LoVo (cell line): ENCODE results near the gene PPP1R9B.
A peak's percentile ranks its signal among the peaks of the same experiment; 100 is the strongest.

Source experiments
- DNase-seq: peaks from one replicate; pipeline ENCODE4 v3.0.0-alpha.2; 2016; ENCODE audit warnings: low spot score

PPP1R9B gene

GRCh38 chr17:50123649-50124349 lies 26.7 kb downstream of the PPP1R9B start:
- DNase-seq = no peak

GRCh38 chr17:50122945-50123344 lies 27.5 kb downstream of the PPP1R9B start:
- DNase-seq = no peak

GRCh38 chr17:50120475-50121253 lies 29.8 kb downstream of the PPP1R9B start:
- DNase-seq = no peak

DNA sequence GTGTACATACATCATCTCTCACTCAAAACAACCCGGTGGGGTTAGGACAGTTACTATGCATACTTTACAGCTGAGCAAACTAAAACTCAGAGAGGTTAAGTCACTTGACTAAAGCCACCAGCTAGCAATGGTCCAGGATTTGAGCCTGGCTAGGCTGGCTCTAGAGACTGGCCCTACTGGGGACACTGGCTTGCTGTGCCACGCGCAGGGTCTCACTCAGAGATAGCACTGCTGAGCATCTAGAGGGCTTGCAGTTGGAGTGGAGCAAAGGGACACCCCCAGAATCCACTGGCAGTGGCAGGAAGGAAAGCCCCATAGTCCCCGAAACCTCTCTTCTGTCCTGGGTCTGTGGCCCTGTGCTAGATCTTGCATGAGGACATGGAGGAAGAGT lies 31.7 kb downstream of the PPP1R9B start:
- DNase-seq = no peak

DNA sequence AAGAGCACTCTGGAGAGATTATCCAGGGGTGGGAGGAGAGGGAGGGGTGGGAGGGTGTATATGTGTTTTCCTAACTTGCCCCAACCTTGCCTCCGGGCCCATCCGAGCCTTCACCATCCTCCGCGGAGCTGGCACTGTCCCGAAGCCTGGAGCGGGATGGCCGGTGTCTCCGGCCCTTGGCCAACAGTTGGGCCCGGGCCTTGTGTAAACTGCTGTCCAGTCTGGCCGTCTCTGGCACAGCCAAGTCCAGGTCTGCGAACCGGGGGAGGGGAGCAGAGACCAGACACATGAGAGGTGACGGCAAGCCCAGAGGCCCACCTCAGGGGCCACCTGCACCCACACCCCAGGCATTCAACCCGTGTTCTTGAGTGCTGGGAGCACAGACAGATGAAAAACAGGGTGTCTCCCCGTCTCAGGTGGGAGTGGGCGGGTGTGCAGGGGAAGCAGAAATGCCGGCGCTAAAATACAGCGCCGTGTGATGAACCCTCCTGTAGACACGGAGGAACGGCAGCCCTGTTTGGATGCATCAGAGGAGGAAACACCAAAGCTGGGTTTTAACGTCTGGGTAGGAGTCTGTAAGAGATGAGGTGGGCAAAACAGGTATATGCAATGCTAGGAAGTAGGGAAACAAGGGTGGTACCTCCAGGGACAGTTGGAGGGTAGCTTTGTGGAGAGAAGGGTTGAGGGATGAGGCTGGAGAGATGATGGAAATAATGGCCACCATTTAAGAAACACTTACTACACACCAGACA lies 32.2 kb downstream of the PPP1R9B start:
- no peak for DNase-seq

GRCh38 chr17:50117202-50118051 lies 33.0 kb downstream of the PPP1R9B start:
- DNase-seq = peak; percentile 31

DNA sequence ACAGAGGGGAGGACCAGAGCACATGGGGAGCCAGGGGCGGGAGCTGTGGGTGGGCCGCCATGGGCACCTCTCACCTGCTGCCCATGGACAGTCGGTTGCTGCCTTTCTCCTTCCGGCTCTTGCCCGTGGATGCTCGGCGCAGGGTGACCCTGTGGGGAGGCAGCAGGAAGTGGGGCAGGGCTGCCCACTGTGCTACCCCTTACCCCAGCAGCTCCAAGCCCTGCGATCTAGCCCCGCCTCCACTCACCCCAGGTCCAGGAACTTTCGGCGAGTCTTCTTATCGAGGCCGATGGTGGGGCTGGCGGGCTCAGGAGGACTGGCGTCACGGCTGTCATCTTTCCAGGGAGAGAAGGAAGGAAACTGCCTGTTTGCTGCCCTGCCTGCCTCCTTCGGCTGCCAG lies 34.7 kb downstream of the PPP1R9B start:
- no peak for DNase-seq

- DNase-seq = no peak
Measured at GRCh38 chr17:50114849-50115357, 35.6 kb downstream of the PPP1R9B start.

DNA sequence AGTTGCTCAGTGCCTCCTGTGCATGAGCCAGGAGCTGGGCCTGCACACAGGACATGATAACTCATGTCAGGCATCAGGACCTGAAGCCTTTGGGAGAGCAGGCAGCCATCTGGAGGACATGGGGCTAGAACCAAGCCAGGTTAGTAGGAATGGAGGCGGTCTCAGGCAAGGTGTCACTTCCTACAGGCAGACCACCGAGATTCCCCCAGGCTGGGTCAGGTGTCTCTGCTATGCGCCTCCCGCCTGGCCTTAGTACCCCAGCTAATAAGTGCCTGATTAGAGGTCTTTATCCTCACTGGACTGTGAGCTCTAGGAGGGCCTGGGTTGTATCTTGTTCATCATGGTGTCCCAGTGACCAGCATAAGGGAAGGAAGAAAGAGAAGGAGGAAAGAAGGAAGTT lies 36.1 kb downstream of the PPP1R9B start:
- DNase-seq = no peak

- no peak for DNase-seq
Measured at GRCh38 chr17:50113624-50114320, 36.7 kb downstream of the PPP1R9B start.

DNA sequence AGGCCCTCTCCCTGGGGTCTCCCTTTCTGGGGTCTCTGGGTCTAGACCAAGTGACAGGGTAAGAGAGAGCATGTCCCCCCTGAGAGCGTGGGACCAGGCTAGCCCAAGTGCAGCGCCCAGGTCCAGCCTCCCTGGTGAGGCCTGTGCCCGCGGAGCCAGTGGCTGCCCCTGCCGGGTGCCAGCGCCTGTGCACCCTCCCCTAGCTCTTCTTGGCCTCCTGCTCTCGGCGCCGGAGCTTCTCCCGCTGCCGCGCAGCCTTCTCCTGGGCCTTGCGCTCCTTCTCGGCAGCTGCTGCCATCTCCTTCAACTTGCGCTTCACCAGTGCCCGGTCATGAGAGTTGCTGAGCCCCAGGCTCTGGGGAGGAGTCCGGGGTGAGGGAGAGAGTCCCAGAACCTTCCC lies 37.8 kb downstream of the PPP1R9B start:
- no peak for DNase-seq

DNA sequence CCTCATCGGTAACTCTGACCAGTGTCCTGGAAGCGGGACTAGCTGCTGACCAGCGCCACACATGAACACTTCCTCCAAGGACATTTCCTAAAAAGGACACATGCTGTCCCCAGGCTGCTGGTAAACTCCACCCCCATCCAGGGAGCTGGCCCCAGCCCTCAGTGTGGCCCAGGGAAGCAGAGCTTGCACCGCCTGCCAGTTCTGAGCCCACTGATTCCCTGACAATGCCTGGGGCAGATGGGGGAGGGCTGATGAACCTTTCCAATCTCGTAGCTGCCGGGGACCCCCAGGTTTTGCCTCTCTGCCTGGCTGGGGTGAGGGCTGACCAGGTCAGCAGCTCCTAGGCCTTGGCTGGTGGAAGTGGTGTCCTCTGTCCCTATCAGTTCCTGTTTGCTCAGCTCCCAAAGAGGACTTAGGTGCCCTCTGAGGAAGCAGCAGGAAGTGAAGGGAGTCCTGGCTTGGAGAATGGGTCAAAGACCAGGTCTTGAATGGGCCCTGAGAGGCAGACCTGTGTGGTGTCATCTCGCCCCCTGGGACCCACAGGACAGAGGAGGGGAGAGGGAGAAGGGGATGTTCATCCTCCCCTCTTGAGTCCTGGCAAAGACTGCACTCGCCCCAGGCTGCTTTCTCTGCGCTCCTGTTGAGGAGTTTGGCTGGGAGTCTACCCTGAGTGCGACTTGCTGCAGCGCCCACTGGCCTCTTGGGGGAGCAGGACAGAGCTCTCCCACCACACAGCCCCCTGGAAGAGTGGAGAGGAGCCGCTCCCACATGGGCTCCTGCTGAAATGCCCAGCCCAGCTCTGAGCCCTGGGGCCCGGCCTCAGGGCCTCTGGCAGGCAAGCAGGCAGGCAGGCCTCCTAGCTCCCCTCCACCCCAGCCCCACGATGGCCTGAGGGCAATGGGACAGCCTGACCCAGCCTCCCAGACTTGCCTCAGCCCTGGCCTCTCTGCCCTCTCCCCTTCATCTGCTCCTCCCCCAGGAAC lies 38.5 kb downstream of the PPP1R9B start:
- no peak for DNase-seq

GRCh38 chr17:50110591-50111349 lies 39.7 kb downstream of the PPP1R9B start:
- no peak for DNase-seq

DNA sequence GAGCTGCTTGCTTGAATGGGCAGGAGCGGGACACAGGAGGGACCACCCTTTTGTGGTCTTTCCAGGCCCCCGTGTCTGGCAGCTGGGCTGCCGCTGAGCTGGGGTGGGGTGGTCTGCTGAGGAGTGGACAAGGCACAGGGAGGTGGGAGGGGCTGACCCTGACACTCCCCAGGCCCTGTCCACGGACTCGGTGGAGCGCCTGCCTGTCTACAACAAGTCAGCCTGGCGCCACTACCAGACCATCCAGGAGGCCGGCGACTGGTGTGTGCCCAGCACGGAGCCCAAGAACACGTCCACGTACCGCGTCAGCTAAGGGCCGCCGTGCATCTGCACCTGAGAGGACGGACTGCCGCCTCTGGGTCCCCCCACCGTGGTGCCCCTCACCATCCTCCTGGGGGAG lies 40.7 kb downstream of the PPP1R9B start:
- no peak for DNase-seq

- no peak for DNase-seq
Measured at GRCh38 chr17:50109207-50109606, 41.3 kb downstream of the PPP1R9B start.

GRCh38 chr17:50108556-50108955 lies 41.9 kb downstream of the PPP1R9B start:
- no peak for DNase-seq

- DNase-seq = no peak
Measured at GRCh38 chr17:50107790-50108414, 42.6 kb downstream of the PPP1R9B start.

DNA sequence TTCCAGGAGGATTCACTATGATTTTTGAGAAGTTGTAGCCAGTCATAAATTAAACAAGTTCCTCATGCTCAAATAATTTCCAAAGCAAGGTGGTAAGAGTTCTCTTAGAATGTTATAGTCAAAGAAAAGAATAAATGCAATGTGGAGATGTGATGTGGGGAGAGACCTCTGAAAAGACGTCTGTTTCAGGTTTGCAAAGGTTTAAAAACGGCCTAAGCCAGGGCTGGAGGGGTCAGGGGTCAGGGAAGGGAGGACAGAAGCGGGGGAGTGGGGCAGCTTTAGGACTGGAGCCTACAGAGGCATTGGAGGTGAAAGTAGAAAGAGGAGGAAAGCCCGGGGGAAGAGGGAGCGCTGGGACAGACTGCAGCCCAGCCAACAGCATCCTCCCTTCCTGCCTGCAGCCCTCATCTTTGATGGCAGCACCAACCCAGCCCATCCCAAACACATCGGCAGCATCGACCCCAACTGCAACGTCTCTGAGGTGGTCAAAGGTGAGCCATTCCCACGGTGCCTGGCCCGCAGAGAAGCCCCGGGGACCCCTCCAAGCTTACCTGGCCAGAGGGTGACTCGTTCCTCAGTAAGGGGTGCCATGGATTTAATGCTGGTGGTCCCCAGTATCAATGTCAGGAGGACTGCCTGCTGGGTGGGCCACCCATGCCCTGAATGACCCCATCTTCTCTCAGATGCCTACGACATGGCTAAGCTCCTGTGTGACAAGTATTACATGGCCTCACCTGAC lies 43.9 kb downstream of the PPP1R9B start:
- DNase-seq = no peak
